Glomerular endothelial cell (primary cell): ENCODE data around the gene VMAC. TPM values are rescaled to one million over a fixed set of nuclear protein-coding genes. Genes with fewer than 3 reads are reported as not detected.
"Not testable (repeated sequence)": the region's sequence is repeated elsewhere in the genome, so short reads cannot be mapped to it uniquely, and the experiment has no call there.

Experiments
- DNase-seq: peaks from one replicate; pipeline ENCODE4 v3.0.0-alpha.2; 2011; ENCODE audit warnings: low read depth, low spot score; ENCODE audit errors: extremely low read depth
- total RNA-seq: library from RNA; depleted of rRNA; stranded (reverse); fragments of >200 nt; gene quantifications from 2 replicates; pipeline ENCODE4 v1.2.3, GENCODE V29; 2015

VMAC gene
- total RNA-seq, 1 donor from 2014 or later: 6.1 TPM

DNA sequence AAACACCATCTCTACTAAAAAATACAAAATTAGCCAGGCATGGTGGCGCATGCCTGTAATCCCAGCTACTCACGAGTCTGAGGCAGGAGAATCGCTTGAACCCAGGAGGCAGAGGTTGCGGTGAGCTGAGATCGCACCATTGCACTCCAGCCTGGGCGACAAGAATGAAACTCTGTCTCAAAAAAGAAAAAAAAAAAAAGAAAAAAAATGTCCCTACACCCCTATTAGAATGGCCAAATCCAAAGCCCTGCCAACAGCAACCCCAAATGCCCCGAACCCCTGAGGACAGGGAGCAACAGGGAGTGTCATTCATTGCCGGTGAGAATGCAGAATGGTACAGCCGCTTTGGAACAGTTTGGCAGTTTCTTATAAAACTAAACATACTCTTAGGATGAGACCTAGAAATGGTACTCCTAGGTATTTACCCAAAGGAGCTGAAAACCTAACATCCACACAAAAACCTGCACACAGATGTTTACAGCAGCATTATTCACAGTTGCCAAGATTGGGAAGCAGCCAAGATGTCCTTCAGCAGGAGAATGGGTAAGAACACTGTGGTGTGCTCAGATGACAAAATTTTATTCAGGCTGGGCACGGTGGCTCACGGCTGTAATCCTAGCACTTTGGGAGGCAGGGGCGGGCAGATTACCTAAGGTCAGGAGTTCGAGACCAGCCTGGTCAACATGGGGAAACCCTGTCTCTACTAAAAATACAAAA, 21.4 kb upstream of the VMAC start:
- DNase-seq: not testable (repeated sequence)

DNA sequence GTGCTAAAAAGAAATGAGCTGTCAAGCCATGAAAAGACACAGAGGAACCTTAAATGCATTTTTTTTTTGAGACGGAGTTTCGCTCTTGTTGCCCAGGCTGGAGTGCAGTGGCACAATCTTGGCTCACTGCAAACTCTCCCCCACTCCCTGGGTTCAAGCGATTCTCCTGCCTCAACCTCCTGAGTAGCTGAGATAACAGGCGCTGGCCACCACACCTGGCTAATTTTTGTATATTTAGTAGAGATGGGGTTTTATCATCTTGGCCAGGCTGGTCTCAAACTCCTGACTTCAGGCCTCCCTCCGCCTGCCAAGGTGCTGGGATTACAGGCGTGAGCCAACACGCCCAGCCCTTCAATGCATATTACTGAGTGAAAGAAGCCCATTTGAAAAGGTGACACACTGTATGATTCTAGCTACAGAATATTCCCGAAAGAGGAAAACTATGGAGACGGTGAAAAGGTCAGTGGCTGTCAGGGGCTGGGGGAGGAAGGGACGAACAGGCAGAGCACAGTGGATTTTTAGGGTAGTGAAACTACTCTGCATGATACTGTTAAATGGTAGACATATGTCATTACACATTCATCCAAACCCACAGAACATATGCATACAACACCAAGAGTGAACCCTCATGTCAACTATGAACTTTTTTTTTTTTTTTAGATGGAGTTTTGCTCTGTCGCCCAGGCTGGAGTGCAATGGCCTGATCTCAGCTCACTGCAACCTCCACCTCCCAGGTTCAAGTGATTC, 20.4 kb upstream of the VMAC start:
- not testable (repeated sequence) for DNase-seq

DNA sequence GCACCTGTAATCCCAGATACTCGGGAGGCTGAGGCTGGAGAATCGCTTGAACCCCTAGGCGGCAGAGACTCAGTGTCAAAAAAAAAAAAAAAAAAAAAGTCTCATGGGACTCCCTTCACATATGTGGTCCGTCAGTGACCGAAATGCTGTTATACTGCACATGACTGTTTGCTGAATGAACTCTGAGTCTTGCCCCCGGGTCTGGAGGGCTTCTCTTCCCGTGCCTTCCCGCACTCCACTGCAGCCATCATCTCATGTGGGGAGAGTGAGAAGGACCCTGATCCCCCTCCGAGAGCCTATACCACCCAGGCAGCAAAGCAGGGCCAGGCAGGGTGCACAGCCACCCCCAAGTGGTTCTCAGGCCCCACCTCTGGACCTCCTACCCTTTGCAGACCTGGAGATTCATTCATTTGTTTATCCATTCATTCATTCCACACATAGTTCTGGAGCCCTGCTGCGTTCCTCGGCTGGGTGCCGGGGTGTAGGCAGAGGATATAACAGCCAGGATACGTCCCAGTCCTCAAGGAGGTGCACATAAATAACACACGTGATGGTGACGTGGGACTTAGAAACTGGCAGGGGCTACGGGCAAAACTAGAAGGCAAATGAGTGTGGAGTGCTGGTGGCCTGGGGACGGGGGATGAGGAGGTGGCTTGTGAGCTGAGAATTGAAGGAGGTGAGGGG, 15.2 kb upstream of the VMAC start:
- DNase-seq: no peak

DNA sequence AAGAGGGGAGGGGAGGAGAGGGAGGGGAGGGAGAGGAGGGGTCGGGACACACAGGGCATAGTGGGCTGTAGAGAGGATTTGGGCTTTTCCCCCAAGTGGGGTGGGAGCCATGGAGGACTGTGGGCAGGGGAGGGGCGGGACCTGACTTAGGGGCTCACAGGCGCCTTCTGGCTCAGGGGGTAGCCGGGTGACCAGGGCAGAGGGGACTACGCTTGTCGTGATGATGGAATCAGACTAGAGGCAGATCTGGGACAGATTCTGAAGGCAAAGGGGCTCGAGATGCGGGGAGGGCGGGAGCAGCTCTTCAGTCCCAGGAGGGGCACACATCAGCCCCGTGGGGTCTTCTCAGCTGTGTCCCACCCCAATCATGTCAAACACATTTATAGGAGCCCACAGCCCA, 14.6 kb upstream of the VMAC start:
- no peak for DNase-seq

DNA sequence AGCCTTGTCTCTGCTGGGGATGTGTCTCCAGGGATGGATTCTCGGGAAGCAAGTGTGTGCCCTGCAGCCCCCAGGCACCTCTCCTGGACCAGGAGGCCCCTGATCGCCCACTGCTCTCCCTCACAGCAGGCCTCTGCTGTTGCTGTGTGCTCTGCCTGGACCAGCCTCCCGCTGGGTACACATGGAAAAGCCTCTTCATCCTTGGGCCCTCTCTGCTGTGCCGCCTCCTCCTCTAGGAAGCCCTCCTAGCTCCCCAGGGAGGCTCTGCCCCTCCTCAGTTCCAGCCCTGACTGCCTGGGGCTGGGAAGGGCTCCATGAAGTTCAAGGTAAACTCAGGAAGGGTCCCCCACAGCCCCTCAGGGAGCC, 13.1 kb upstream of the VMAC start:
- DNase-seq: no peak

DNA sequence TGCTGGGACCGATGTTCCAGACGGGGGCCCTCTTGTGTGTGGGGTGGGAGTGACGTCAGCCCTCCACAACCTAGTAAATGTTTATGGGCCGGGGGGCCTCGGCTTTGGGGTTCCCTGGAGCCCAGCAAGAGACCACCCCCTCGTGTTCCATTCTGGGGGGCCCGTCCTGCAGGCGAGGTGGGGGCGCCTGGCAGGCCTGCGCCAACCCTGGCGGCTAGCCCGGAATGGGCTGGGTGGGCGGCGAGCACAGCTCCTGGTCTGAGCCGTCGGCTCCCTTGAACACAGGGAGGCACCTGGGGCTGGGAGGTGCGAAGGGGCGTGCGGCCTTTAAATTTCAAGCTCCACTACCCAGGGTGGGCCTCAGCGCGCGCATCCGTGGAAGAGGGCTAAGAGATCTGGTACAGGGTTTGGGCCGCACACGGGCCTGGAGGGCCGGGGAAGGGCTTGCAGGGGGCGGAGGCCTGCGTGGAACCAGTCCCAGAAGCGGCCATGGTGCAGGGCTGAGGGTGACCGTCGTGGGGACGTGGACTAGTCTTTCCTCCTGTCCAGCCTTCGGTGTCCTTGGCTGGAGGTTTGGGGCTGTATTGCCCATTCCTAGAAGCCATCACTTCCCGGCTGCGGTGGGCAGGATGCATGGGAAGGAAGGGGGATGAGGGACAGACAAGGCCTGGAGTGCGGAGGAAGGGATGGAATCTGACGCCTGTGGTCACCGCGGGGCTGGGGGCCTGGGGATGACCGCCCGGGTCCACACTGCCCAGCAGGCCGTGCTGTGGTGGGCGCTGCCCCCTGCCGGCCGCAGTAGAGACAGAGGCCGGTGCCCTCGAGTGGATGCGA, 12.5 kb upstream of the VMAC start:
- no peak for DNase-seq

DNA sequence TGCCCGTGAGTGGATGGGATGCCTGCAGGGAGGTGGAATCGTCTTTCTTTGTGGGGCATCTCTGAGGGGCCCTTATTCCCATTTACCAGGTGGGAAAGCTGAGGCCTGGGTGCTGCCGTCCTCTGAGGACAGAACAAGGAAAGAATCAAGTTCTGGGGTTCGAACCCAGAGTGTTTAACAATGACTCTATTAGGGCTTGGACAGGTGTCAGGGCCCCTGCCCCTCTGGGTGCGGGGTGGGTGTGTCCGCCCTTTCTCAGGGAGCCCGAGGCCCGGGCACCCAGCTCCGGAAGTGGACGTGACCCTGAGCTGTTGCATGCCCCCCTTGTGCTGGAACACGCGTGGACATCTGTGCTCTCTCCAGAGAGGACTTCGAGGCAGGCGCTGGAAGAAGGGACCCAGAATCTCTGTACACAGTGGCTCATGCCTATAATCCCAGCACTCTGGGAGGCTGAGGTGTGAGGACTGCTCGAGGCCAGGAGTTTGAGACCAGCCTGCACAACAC, 11.8 kb upstream of the VMAC start:
- DNase-seq: no peak

DNA sequence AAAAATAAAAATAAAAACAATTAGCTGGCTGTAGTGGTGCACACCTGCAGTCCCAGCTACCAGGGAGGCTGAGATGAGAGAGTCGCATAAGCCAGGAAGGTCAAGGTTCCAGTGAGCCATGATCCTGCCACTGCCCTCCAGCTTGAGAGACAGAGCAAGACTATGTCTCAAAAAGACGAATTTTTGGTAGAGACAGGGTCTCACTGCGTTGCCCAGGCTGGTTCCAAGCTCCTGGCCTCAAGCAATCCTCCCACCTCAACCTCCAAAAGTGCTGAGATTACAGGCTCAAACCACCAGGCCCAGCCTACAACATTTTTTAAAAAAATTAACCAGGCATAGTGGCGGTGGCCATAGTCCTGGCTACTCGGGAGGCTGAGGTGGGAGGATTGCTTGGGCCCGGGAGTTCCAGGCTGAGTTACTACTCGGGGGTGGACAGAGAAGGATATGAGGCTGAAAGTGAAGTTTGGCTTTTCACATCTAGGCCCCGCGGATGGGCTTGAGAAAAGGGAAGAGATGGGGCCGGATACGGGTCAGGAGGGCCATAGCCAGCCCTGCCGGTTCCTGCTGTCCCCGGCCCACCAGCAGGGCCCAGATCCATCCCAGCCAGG, 11.3 kb upstream of the VMAC start:
- DNase-seq: no peak

DNA sequence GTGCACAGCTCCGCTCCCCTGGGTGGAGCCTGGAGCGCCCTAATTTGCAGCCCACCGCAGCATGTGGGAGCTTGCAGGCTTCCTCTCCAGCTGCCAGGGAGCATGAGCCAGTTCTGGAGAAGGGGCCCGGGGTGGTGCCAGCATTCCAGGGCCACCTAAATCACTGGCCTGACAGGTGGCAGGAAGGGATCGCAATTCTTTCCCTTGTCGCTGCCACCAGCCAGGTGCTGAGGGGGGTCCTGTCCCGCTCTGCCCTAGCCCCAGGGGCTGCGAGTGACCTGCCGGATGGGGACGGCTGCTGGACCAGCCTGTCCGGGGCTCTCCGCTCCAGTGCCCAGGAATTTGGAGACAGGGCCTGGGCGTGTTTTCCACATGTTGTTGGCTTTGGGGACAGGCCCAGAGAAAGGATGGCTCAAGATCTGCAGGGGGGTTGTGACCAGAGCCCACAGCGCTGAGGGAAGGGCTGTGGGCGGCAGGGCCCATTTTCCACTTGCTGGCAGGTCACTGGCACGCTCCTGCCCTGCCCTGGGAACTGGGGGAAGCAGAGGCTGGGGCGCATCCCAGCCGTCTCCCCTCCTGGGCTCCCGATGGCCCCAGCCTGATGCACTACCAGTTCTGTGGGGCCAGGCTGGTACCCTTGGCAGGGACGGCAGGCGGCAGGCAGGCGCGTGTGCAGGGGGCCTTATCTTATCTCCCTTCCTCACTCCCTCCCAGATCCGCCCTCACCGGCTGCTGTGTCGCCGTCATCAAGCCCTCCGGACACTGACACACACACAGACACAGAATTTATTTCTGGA, 10.6 kb upstream of the VMAC start:
- DNase-seq: no peak

DNA sequence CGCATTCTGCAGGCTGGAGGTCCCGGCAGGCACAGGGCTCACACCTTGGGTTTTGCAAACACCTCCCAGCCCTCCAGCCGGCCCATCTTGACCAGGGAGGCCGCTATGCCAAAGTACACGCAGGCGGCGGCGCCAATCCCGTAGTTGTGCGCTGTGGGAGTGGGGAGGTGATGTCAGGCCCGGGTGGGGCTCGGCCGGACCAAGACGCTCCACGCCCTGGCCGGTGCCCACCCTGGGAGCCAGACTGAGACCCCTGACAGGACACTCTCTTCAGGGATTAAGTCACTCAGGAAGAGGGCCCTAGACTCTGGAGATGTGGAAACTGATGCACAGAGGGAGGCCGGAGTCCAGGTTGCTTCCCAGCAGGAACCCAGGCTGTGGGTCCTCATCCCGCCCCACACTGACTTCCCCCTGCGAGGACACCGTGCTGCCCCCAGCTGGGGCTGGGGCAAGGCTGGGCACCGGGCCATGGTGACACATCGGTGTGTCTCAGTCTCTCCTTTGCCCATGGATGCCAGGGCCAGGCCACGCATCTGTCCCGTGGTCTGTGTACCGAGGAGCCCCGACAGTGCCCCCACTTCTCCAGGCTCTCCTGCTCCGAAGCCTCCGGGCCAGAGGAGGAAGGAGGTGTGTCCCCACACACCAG, 9.8 kb upstream of the VMAC start:
- no peak for DNase-seq

DNA sequence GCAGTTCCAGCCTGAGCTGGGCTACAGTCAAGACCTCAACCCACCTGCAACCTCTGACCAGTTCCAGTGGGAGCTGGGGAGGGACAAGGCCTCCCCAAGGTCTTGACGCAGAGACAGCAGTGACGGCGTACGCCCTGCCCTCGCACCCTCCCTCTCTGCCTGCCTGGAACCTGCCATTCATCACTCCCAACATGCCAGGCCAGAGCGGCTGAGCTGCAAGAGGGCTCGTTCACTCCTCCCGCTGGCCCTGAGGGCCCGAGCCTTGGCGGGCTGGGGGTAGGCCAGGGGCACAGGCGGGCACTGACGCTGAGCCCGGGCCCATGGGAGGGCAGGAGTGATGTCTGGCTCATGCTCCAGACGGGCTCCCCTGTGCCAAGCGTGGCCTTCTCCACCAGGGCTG, 9.3 kb upstream of the VMAC start:
- DNase-seq: no peak

DNA sequence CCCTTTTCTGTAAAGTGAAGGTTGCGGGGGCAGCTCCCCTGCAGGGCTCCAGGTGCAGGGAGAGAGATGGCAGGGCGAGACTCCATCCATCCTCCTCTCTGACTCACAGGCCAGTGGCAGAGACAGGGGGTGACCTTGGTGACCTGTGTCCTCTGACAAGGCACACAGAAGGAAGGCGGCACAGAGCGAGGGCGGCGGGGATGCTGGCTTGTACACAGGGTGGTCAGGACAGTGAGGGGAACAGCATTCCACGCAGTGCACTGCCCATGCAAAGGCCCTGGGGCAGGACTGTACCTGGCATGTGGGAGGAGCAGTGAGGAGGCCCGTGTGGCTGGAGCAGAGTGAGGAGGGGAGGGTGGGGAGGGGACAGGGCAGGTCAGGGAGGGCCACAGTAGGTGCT, 8.8 kb upstream of the VMAC start:
- no peak for DNase-seq

DNA sequence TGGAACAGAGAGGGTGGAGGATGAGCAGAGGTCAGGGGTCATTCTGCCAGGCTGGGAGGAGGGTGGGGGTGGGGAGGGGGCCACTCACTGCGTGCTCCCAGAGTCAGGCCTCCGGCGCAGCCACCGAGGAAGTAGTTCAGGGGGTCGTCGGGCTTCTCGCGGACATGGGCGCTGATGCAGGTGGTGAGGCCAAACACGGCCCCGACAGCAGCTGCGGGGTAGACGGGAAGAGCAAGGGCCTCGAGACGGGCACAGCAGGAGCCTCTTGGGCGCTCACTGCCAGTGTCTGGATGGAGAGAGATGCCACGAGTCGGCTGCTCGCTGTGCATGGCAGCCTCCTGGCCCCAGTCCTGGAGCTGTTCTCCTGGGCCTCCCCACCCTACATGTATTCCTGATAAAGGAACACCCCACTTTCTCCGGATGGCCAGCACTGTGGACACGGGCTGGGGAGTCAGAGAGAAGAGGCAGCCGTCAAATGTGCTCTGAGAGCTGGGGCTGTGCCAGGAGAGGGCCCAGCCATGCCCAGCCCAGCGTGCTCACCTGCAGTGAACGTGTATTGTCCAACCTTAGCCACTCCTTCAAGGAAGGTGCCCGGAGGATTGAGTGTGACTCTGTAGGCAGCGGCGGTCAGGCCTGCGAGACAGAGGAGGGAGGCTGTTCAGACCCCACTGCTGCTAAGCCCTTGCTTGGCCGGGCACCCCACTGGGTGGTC, 8.2 kb upstream of the VMAC start:
- DNase-seq: no peak

DNA sequence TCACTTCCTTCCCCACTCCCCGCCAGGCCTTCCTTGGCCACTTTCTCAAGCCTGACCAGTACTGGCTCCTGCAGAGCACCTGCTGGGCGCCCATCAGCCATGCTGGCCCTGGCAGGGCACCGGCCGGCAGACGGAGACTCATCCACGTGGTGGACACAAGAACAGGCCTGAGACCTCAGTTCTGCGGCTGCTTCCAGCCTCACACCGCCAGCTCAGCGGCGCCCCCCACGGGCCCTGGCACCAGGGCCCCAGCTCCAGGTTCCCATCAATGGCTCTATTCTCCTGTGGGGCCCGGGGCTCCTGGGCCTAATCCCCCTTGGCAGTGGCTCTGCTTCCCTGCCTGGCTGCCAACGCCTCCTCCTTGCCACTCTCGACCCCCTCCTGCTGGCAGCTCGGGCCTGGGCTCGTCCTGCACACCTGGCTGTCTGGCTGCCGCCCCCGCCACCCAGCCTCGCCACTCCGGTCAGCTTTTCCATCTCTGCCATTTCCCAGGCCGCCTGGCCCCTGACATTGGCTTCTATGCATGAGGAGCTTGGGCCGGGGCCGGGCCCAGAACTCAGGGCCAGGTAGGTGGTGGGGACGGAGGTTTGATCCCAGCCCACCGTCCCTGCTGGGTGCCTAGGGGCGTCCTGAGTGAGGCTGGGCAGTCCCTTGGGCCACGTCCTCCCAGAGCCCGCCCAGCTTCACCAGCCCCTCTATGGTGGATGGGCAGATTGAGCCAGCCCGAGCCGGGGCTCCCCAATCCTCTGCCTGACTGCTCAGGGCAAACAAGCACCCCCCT, 7.3 kb upstream of the VMAC start:
- no peak for DNase-seq

DNA sequence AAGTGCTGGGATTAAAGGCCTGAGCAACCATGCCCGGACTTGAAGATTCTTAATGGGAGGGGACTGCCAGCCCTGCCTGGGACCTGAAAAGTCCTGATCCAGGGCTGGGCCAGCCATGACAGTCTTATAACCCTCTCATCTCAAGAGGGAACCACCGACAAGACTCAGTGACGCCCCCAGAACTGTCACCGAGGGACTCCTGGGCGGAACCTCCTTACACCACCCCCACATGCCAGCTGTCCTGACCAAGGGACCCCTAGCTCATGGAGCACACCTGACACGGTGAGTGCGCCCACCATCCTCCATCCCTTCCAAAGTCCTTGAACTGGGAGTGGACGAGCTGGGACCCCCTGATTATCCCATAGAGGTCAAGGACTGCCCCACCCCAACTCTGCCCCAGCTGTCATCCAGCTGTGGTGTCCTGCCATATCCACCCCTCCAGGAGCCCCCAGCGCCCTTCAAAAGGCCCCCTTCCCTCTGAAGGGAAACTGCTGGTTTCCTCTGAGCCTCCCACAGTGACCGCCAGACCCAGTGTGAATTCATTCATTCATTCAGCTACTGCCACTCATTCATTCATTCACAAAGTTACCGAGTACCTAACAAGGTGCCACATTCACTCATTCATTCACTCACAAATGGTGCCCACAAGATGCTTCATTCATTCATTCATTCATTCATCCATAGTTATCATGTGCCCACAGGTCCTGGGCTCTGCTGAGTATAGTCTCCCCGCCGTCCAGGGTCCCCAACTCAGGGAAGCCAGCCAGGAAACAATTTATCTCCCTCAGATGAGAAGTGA, 4.7 kb upstream of the VMAC start:
- no peak for DNase-seq

DNA sequence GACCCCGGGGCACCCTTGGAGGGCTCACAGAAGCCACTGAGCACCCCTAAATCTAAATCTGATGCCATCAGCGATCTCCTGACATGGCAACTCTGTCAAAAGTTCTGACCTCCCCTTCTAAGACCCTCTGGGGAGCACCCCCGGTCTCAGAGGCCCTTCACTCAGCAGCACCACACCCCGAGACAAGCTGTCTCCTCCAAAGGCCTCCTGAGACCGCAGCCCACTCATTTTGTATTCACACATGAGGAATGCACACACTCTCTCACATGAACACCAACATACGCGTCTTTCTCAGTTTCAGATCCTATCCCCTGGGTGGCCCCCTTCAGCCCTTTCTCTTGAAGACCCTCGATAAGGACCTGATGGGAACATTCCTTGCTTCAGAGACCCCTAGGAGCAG, 3.7 kb upstream of the VMAC start:
- DNase-seq: no peak

DNA sequence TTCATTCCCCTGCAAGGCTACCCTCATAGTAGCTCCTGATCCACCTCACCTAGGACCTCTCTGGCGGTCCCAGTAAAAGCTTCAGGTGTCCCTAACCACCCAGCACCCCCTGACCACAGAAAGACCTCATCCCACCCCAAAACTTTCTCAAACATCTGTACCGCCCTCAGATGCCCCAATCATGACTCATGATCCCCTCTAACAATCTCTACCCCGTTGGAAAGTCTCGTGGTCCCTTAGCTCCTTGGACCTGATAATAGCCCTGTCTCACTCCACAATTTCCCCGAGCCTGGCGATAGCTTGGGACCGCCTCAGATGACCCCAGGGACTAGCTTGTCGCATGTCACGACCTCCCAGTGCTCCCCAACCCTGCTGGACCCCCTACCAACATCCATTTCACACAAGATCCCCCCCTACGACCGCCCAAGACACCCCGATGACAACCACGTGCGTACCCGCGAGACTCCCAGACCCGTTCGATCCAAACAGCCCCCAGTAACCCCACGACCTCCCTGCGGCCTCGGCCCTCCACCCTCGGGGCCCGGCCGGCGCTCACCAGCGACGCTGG, 1.5 kb upstream of the VMAC start:
- no peak for DNase-seq
